ENCODE results near the gene NME5. TPM values are rescaled to one million over a fixed set of nuclear protein-coding genes. Genes with fewer than 3 reads are reported as not detected.

Gene NME5
- total RNA-seq, 1 experiment from 2014 or later: 3.1 TPM

- intact Hi-C loops (cut with micrococcal nuclease): no loop called here
- Histone ChIP-seq H3K4me2 (ENCODE audit: low read length) (no peak overlapping the region), H2AFZ (ENCODE audit: low read depth, low read length, poor library complexity, severe bottlenecking) (no peak overlapping the region), H3K9me2 (ENCODE audit: insufficient read depth) (no peaks in the 10 kb centered on the region), H4K20me1 (ENCODE audit: insufficient read depth) (no peaks in the 10 kb centered on the region), H3K9ac (ENCODE audit: low read length) (no peak overlapping the region), H3K36me3 (ENCODE audit: control insufficient read depth in 1 of 2, insufficient read depth in 2 of 2, low read length in 2 of 2) (peaks cover 86 to 87% of the 10 kb centered on the region in 2 experiments), H3K4me1 (ENCODE audit: control insufficient read depth in 1 of 2, insufficient read depth in 2 of 2, low read length in 2 of 2) (no peaks in the 10 kb centered on the region), H3K4me3 (replicated peaks in 1 of 2; ENCODE audit: low read depth in 1 of 2, low read length in 2 of 2) (no peak overlapping the region), H3K9me3 (ENCODE audit: control insufficient read depth in 1 of 2, insufficient read depth in 1 of 2, low read depth in 1 of 2, low read length in 2 of 2) (no peaks in the 10 kb centered on the region), H3K27me3 (ENCODE audit: insufficient read depth, low read length) (no peaks in the 10 kb centered on the region), H3K27ac (ENCODE audit: low read depth, low read length) (no peak overlapping the region), H3K79me2 (ENCODE audit: insufficient read depth, low read length) (no peaks in the 10 kb centered on the region)
- no peak for TF ChIP-seq POLR2A (IDR thresholded peaks at IDR 0.05; ENCODE audit: borderline replicate concordance, extremely low read depth, insufficient read depth, insufficient read length)
- no peak for TF ChIP-seq SP1 (IDR thresholded peaks at IDR 0.05; ENCODE audit: low read depth)
- TF ChIP-seq SIN3A (IDR thresholded peaks at IDR 0.05; ENCODE audit: low read depth): no peak
- no peak for TF ChIP-seq CEBPB (IDR thresholded peaks at IDR 0.05; ENCODE audit: low read depth)
- no peak for TF ChIP-seq ZBTB33 (IDR thresholded peaks at IDR 0.05; ENCODE audit: extremely low read depth, insufficient replicate concordance, low read length)
- no peak for TF ChIP-seq ELF1 (IDR thresholded peaks at IDR 0.05; ENCODE audit: borderline replicate concordance, low read depth)
- no peak for TF ChIP-seq ZNF274 (IDR thresholded peaks at IDR 0.05; ENCODE audit: low read depth, low read length)
- no peak for TF ChIP-seq FOSL1 (IDR thresholded peaks at IDR 0.05; ENCODE audit: low read depth)
- TF ChIP-seq JUND (IDR thresholded peaks at IDR 0.05): no peak
- TF ChIP-seq, protein P1, sequence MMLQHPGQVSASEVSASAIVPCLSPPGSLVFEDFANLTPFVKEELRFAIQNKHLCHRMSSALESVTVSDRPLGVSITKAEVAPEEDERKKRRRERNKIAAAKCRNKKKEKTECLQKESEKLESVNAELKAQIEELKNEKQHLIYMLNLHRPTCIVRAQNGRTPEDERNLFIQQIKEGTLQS (IDR thresholded peaks at IDR 0.05): no peak
- TF ChIP-seq EZH2phosphoT487 (IDR thresholded peaks at IDR 0.05; ENCODE audit: borderline replicate concordance): no peak
- TF ChIP-seq CTCF (IDR thresholded peaks at IDR 0.05 in 2 of 3, conservative IDR thresholded peaks at IDR 0.05 in 1 of 3; ENCODE audit: borderline replicate concordance in 1 of 3, insufficient read depth in 1 of 3, low read depth in 2 of 3, low read length in 2 of 3): no peak
- TF ChIP-seq ZFX (IDR thresholded peaks at IDR 0.05): no peak
- TF ChIP-seq POLR2AphosphoS5 (IDR thresholded peaks at IDR 0.05; ENCODE audit: low read depth, low read length): no peak
- TF ChIP-seq YY1 (IDR thresholded peaks at IDR 0.05; ENCODE audit: extremely low read depth, insufficient replicate concordance, low read depth, low read length): no peak
- TF ChIP-seq TCF7L2 (IDR thresholded peaks at IDR 0.05; ENCODE audit: borderline replicate concordance, extremely low read depth, insufficient read depth, insufficient read length): no peak
- TF ChIP-seq SRF (IDR thresholded peaks at IDR 0.05; ENCODE audit: low read depth): no peak
- no TSS peak for BruUV-seq (replicated peaks)
- no peak for ATAC-seq
- DNase-seq (ENCODE audit: low read depth, low spot score): no peak
- ChIA-PET RAD21 (ENCODE audit: low non-redundant PET in 1 of 2, low total read pairs in 2 of 2, uncharacterized antibody in 2 of 2, unreplicated experiment in 2 of 2) (no interaction called here), POLR2A (no interaction called here), CTCF (no interaction called here)
These were observed 24.5 kb upstream of the NME5 start for GRCh38 chr5:138163721-138164120.

All from HCT116 (cell line).